HG02642 (cell line): ENCODE measurements around the gene C2orf74.
A peak's percentile ranks its signal among the peaks of the same experiment; 100 is the strongest.
"Not testable (repeated sequence)": the region's sequence is repeated elsewhere in the genome, so short reads cannot be mapped to it uniquely, and the experiment has no call there.

Experiments used
- ATAC-seq: cut with Tn5 transposase; IDR thresholded peaks from one replicate; pipeline ENCODE4 v1.9.1; 2021; ENCODE audit warnings: mild to moderate bottlenecking; ENCODE audit not compliant: unreplicated experiment, poor library complexity

The C2orf74 gene

DNA sequence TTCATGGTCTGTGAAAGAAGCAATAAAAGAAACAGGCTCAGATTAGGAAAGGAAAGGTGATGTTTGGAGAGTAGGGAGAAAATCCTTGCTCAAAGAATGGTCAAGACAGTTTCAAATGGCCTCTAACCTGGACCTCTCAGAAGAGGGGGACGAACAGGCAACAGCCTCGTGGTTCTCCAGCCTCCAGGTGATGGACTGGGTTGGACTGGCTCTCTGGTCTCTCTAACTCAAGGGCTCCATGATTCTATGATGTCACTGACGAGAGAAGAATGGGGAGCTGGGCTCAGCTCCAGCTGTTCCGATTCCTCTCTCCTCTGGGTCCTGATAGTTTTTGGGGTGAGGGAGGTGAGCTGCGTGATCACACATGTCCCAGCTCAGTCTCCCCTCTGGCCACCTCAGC is at the start of gene C2orf74:
Gene C2orf74, plus strand, starts transcription at position 301 of the 400 bp plus-strand sequence. CDS start 327 bp downstream, outside the sequence.
- ATAC-seq, result no peak

DNA sequence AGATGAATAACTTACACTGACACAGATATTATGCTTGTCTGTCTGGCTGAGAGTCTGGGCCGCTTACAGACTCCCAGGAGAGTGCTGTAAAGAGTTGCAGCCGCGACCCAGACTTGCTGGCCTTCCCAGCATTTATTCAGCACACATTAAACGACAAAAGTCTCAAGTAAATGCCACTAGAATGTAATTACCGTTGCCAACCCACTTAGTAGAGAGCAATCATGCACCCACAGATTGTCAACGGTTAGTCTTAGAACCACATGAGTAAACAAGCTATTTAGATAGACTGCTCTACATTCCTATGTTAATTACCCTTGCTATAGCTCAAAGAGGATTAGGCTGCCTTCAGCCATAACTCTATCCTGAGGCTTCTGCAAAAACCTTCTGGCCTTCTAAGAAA is 47.8 kb upstream of the C2orf74 start:
- no peak for ATAC-seq

DNA sequence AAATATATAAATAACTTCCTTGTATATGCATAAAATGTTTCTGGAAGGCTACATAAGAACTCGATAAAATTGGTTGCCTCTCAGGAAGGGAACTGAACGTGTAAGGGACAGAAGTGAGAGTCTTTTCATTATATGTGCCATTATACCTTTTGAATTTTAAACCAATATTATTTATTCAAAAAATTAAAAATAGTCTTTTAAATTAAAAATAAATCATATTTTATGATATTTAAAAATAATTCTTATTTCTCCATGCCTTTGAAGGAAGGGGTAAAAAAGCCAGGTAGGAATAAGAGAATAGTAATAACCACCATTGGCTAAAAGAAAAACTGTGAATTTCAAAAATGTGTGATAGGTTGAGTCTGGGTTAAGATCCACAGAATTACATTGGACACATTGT is 45.7 kb upstream of the C2orf74 start:
- ATAC-seq, result no peak

DNA sequence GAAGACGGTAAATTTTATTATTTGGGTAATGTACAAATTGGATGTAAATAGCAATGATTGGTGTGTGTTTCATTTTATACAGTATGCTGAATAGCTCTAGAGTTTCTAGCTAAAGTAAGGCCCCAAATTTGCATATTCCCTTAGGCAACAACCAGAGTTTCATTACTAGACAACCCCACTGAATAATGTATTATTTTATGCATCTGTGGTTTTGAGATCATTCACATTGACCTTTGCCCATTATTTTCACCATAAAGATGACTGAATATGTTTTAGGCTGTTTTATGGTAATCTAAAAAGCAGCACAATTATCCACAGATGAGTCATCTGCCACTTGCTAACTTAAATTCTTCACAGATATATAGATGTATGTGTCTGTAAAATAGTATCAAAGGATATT is 44.5 kb upstream of the C2orf74 start:
- no peak for ATAC-seq

DNA sequence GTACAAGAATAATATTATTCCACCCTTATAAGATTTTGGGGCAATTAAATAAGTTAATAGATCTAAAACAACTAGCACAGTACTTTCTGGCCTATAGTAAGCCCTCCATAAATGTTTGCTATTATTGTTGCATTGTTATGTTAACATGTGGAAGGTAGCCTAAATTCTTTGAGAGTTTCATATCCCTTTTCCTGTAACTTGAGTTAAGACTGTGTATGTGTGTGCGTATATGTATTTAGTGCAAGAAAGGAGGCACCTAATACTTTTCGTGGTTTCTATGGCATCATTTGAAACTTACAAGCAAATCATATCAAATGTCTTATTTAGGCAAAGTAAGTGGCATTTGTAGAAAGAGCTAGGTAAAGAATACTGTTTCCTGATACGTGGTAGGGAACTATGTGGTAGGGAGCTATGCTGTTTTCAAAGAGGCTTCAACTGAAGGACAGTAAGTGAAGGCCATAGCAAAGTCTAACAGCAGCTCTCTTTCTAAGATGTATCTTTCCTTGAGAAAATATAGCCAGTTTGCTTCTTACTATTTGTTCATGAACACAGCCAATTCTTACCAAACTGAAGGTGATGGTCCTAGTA is 36.8 kb upstream of the C2orf74 start:
- ATAC-seq, result no peak

DNA sequence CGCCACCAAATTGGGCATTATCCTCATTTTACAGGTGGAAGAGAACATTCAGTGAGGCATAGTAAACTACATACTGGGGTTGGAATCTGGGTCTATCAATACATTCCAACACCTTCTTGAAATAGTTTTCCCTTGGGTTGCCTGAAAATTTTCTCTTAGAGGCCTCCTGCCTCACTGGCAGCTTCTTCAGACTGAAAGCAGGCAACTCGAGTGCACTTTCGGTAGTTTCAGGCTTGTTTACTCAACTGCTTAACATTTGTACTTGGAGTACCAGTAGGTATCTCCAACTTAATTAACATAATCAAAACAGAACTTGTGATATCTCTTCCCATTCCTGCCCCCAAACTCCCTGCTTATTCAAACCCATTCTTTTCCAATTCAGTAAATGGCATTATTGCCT is 36.2 kb upstream of the C2orf74 start:
- no peak for ATAC-seq

DNA sequence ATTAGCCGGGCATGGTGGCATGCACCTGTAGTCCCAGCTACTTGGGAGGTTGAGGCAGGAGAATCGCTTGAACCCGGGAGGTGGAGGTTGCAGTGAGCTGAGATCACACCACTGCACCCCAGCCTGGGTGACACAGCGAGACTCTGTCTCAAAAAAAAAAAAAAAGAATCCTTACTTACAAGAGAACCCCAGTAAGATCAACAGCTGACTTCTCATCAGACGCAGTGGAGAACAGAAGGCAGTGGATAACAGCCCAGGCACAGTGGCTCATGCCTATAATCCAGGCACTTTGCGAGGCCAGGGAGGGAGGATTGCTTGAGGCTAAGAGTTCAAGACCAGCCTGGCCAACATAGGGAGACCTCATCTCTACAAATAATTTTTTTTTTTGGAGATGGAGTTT is 33.9 kb upstream of the C2orf74 start:
- not testable (repeated sequence) for ATAC-seq

DNA sequence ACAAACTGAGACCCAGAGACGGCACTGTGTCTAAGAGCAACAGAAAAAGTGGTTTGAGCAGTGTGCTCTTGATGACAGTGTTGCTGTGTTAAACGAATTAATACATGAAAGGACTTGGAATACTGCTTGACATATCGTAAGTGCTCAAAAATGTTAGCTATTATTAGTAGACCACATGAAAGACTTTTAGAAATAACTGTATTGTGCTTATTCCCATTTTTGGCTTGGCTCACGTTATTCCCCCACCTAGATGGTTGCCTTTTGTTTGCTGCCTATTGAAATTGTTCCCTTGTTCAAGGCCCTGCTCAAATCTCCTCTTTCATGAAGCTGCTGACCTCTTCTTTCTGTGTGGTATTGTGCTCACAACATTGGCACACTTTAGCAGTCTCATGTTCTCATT is 27.8 kb upstream of the C2orf74 start:
- no peak for ATAC-seq

DNA sequence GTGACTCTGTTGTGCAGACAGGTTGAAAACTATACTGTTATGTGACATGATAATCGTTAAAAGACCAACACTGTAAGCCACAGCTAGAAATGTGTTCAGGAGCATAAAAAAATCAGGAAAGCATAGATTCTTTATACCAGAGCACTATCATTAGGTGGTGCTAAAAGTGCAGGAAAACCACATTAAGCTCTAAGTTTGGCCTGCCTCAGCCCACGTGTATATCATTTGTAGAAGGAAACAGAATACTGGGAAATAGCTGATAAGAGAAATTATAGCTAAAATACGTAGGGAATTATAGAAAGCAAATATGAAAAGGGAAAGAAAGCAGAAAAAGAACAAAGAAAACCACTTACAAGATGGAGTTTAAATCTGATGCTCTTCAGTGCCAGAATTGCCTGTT is 26.5 kb upstream of the C2orf74 start:
- ATAC-seq, result no peak

DNA sequence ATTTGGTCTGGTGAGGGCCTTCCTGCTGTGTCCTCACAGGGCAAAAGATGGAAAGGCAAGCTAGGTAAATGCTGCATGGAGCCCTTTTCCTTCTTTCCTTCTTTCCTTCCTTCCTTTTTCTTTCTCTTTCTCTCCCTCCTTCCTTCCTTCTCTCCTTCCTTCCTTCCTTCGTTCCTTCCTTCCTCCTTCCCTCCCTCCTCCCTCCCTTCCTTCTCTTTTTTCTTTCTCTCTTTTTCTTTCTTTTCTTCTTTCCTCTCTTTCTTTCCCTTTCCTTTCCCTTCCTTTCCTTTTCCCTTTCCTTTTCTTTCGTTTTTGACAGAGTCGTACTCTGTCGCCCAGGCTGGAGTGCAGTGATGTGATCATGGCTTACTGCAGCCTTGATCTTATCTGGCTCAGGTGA is 23.1 kb upstream of the C2orf74 start:
- no peak for ATAC-seq

DNA sequence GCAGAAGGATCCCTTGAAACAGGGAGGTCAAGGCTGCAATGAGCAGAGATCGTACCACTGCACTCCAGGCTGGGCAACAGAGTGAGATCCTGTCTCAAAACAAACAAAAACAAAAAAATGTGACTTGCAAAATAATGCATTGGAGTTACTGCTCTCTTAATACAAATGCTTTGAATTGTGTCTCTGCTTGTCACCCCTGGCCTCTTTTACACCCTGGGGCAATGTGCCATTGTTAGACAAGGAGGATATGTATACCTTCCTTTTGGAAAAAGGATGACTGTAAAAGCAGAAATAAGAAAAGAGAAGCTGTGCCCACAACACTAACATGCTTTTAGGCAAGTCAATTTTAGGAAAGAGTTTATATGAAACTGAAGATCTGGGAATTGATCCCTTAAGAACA is 20.8 kb upstream of the C2orf74 start:
- ATAC-seq, result no peak

DNA sequence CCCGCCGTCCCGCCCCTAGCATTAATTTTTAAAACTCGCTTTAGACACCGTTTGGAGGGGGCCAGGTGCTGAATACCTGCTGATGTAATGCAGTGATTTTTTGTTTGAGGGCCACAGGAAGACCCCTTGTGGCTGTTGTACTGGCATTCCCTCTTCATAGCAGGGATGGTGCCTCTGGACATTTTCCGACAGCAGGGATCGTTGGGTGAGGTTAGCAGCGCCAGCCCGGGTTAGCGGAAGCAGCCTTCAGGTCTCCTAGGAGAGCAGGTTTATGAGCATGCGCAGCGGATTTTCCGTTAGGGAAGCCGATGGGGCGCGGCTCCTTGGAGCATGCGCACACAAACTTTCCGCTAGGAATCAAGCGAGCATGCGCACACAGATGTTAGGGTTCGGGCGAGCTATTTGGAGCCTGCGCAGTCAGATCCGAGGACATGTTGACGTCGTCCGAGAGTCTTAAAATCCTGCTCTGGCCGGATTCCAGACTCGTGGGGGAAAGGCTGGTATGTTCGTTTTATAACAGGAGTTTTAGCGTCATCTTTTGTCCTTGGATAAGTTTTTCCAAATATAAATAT is 17.2 kb upstream of the C2orf74 start:
- peak; percentile 94 for ATAC-seq

DNA sequence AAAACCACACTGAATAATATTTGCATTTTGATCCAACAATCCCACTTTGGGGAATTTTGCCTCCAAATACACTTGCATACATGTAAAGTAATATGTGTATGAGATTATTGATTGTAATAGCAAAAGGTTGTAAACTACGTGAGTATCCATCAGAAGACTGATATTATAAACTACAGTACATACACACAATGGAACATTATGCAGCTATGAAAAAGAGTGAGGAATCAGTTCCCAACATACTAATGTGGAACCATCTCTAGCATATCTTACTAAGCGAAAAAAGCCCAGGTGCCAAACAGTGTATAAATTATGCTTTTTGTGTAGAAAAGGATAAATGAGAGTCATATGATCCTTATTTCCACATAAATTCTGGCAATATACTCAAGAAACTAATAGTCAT is 16.0 kb upstream of the C2orf74 start:
- no peak for ATAC-seq

DNA sequence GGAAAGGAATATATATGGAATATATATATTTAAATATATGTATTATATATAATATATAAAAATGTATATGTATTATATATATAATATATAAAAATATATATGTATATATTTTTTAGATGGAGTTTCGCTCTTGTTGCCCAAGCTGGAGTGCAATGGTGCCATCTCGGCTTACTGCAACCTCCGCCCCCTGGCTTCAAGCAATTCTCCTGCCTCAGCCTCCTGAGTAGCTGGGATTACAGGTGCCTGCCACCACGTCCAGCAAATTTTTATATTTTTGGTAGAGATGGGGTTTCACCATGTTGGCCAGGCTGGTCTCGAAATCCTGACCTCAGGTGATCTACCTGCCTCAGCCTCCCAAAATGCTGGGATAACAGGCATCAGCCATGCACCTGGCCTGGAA is 13.9 kb upstream of the C2orf74 start:
- not testable (repeated sequence) for ATAC-seq

DNA sequence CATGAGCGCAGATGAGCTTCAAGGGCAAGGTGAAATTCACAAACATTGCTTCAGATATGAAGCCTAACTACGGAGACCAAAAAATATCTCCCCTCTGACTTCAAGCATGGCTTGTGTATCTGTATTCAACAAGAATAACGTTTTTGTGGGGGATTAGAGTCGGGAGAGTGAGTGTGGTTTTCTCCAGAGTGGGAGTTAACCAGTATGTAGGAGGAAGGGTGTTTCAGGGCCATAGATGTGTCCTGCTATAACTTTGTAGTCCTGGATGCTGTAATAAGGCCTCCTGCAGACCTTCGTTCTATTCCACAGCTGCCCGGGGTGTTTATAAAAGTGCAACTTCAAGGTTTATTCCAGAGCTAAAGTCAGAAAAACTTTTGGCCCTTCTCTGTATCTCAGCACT is 12.9 kb upstream of the C2orf74 start:
- no peak for ATAC-seq

DNA sequence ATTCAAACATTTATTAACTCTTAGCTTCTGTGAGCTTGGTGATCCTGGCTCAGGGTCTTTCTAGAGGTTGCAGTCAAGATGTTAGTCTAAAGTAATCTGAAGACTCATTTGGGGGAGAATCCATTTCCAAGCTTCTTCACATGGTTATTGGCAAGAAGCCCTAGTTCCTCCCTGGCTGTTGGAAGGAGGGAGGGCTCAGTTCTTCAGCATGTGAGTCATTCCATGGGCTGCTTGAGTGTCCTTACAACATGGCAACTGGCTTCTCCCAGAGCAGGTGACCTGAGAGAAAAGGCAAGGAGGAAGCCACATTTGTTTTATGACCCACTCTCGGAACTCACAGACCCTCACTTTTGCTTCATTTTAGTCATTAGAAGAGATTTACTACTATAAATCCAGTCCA is 10.6 kb upstream of the C2orf74 start:
- no peak for ATAC-seq

DNA sequence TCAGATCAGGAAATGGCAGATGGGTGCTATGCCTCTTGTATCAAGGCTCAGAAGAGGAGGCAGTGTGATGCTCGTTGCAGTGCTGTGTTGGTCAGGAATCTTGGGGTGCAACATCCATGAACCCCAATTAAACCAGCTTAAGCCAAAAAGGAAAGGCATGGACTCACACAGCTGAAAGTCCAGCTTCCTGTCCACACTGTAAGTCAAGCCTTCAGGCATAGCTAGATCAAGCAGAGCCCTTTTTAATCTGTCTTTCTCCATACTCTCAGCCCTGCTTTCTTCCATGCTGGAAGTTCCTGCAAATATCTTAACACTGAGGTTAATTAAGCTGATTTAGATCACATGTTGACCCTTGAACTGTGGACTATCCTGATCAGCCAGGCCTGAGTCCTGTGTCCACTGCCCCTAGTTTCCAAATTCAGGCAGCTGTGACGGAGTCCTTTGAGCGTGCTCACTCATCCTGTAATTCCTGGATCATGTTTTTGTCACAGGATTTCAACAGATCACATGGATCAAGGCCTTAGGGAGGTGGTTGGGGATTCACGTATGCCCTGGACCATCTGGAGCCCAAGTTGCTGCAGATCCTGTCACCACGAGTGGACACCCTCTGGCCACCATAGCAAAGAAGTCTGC is 4.5 kb upstream of the C2orf74 start:
- ATAC-seq, result no peak

DNA sequence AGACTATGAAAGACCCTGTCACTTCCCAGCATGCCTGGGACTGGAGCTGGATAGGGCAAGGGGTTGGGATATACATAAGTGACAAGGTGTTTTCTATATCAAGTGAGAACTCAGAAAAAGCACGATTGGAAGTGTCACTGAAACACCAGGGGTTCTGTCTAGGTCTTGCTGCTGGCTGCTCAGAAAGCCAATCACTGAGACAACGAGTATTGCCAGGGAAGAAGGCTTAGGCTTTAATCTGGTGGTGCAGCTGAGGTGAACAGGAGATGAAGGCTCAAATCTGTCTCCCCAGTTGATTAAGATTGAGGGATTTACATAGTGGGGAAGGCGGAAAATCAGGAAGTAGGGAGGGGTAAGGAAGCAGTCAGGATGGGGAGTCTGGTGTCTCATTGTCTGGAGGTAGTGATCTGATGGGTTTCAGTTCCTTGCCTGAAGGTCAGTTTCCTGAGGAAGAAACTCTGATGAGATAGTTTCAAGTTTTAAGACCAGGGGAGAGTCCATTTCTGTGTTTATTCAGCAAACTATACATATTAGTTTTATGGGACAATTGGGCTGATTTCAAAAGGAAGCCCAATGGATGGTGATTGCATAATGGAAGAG is 3.5 kb upstream of the C2orf74 start:
- ATAC-seq, result no peak

DNA sequence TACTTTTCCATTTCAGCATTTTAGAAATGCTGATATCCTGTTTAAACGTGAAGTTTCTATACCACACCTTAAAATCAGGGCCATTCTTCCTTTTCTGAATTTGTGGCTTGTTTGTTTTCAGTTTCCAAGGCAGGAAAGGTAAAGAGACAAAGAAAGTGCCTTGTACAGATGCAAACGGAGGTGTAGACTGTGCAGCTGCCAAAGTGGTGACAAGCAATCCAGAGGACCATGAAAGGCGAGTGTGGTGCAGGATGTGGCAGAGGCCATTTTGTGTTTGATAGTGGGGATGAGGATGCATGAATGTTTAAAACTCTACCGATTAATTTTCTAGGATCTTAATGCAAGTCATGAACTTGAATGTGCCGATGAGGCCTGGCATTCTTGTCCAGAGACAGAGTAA is 733 bp downstream of the C2orf74 start:
- ATAC-seq, result no peak

DNA sequence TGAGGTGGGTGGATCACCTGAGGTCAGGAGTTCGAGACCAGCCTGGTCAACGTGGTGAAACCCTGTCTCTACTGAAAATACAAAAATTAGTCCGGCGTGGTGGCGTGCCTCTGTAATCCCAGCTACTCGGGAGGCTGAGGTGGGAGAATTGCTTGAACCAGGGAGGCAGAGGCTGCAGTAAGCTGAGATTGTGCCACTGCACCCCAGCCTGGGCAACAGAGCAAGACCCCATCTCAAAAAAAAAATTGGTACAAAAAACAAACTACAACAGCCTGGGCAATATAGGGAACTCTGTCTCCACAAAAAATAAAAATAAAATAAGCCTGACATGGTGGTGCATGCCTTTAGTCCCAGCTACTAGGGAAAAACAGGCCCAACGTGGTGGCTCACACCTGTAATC is 3.1 kb downstream of the C2orf74 start:
- not testable (repeated sequence) for ATAC-seq

DNA sequence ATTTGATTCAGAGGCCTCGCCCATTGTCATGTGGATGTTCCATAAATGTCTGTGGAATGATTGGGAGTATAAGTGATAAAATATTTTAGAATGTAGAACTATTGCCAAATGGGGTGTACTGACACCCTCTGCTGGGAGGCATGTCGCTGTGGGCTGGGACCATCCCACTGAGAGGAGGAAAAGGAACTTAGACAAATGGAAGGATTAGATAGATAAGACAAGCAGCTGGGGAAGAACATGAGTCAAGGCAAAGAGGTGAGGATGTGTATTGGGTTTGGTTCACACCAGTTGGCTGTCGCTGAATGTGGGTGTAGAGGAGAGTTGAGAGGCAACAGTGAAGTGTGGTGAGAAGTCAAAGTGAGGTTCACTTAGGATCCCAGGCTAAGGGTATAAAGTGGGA is 4.0 kb downstream of the C2orf74 start:
- no peak for ATAC-seq

DNA sequence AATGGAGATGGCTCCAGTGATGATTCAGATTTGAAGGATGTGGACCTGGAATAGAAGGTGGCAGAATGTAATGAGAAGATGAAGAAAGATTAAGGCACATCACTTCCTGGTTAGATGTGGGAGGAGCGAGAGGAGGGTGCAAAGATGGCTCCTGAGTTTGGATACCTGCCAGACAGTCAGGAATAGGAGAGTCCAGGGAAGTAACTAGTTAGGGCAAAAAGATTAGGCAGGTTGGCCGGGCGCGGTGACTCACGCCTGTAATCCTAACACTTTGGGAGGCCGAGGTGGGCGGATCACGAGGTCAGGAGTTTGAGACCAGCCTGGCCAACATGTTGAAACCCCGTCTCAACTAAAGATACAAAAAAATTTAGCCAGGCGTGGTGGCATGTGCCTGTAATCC is 5.6 kb downstream of the C2orf74 start:
- ATAC-seq, result no peak
